NCI-H226 (cell line): ENCODE measurements around the gene ARMCX5.

Experiments used
- DNase-seq: peaks from one replicate; pipeline ENCODE4 v3.0.0-alpha.2; 2015

ARMCX5 gene

DNA sequence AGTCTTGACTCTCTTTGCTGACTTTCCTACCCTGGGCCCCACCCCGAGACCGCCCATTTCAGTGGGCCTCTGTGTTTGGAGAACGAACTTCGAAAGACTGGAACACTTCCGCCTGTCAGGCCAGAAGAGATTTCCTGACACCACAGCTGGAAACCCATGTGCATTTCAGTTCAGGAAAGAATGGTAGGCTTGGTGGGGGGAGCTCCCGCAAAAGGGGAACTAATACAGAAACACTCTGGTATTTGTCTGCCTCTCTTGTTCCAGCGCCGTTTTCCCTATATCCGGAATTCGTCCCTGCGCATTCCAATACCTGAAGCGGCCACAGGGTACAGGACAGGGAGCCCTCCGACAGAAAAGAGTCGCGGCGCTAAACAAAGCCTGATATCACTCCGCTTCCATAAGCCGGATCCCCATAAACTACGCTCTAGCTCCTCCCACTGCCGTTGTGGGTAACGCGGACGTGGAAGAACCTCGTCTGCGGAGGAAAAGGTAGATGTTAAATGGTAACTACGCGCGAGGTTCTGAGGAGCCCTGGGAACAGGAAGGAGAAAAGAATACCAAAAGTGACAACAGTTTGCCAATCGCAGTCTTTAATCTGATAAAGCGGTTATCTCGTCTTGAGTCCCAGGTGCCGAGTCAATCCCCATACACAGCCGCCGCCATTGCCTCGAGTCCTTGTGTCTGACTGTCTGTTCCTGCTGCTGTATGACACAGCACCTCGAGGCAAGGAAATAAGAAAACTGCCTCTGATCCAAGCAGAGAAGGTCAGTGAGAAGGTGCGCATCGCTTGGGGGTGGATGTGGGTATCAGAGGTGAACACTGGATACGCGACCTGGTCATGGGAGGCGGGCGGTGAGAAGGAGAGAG lies at the start of gene ARMCX5:
TSS of gene ARMCX5 (plus strand) at position 432 of the 867 bp plus-strand sequence. CDS start 2,627 bp downstream, outside the sequence.
- DNase-seq = peak; percentile 75

GRCh38 chrX:102558607-102559006 lies 40.7 kb upstream of the ARMCX5 start:
- no peak for DNase-seq

GRCh38 chrX:102560423-102561068 lies 38.8 kb upstream of the ARMCX5 start:
- no peak for DNase-seq

DNA sequence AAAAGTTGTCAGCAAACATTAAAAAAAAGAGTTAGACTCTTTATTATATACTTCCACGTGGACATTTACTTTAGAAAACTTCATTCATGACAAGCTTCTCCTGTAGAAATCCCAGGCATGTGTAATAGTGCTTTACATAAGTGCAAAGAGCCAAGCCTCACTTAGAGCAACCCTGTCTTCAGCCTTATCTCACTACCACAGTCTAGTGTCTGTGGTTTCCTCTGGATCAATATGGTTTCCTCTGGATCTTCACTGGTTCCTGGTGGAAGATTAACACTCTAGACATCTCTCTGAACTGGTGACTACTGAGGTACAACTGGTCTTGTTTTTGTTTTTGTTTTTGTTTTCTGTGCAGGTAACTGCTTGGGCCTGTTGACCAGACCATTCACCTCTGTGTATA lies 18.4 kb upstream of the ARMCX5 start:
- no peak for DNase-seq

GRCh38 chrX:102593367-102593766 lies 5.9 kb upstream of the ARMCX5 start:
- DNase-seq = no peak

DNA sequence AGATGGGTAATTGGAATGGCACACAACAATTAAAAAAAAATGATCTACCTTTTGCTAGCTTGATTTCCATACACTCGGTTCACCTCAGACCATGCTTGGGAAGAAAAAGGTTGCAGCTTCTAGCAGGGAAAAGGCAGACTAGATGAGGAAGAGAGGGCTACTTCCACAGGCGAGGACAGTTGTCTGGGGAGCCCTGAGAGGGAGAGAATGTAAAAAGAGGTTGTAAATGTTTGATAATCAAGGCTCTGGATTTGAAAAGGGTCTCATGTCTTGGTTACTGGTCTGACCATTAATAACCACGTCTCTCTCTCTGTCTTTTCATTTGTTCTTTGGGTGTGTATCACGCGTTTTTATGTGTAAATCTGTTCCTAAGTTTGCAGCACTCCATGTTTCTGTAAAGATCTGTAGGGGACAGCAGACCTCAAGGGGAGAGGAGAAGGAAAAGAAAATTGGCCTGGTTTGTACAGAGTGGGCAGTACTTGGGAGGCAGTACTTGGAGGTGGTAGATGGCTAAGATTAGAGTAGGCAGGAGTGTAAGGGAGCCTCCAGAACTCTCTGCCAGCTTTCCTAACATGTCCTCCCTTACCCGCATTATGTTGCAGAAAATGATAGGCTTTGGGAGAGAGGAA lies 750 bp downstream of the ARMCX5 start:
- DNase-seq = no peak

GRCh38 chrX:102604327-102604726 lies 5.0 kb downstream of the ARMCX5 start:
- DNase-seq = no peak

- DNase-seq = no peak
Observed at GRCh38 chrX:102606115-102606514, 6.8 kb downstream of the ARMCX5 start.

DNA sequence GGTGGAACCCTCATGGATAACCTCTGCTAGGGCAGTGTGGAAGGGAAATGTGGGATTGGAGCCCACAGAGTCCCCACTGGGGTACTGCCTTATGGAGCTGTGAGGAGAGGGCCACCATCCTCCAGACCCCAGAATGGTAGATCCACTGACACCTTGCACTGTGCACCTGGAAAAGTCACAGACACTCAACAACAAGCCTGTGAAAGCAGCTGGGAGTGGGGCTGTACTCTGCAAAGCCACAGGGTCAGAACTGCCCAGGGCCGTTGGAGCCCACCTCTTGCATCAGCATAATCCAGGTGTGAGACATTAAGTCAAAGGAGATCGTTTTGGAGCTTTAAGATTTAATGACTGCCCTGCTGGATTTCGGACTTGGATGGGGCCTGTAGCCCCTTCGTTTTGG lies 11.6 kb downstream of the ARMCX5 start:
- no peak for DNase-seq

DNA sequence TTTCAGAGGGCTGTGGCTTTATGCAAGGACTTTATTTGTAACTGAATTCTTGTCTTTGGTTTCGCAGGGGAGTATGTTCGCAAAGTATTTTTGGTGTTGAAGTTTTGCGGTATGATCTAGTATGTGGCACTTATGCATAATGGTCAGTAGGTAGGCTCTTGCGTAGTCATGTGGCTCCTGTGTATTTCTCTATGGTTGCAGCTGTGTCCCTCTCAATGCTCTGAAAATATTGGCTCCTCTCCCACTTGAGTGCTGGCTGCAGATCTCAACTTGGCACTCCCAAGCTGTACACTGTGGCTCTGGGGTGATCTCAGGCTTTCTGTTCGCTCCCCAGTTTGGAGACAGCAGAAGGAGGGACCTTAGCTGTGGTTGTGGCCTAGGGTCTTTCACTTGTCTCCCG lies 24.8 kb downstream of the ARMCX5 start:
- no peak for DNase-seq

DNA sequence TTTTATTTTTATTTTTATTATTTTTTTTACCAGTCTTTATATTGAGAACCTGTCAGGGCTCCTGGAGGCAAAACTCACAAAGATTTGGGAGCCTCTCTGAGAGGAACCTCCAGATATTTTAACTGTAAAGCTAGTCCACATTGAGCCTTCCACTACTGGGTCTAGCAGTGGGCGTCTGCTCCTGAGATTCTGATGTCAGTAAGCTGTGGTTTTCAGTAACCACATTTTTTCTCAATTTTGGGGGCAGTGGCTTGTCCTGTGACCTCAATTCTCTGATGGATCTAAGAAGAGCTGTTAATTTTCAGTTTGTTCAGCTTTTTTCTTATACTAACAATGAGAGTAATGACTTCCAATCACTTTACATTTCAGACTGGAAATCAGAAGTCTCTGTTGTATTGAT lies 28.3 kb downstream of the ARMCX5 start:
- no peak for DNase-seq

GRCh38 chrX:102637561-102637960 lies 38.2 kb downstream of the ARMCX5 start:
- no peak for DNase-seq

DNA sequence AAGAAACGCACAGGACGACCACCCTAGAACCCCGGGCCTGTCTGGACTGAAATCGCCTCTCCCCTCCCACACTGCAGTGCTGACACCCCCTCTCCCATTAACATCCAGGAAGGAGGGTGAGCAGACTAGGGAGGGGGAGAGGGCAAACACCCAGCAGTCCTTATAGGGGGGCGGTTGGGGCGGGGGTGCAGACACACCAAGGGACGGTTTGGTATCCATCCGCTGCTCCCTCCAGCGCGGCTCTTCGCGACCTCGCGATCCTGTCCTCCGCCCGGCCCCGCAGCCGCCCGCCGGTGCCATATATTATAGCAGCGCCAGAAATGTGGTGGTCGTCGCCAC lies 51.6 kb downstream of the ARMCX5 start:
- no peak for DNase-seq

- peak; percentile 11 for DNase-seq
Observed at GRCh38 chrX:102651242-102652011, 52.1 kb downstream of the ARMCX5 start, which contains the start of gene GPRASP1. Gene GPRASP1 (plus strand): TSS chrX:102651483. CDS start chrX:102653914, 2,431 bp downstream.

GRCh38 chrX:102652031-102652688 lies 52.8 kb downstream of the ARMCX5 start:
- DNase-seq = peak; percentile 27
